ENCODE results near the gene POU3F2. TPM values are rescaled to one million over a fixed set of nuclear protein-coding genes. Genes with fewer than 3 reads are reported as not detected.

Gene POU3F2
- total RNA-seq, 4 donors from 2014 or later: 0.08 TPM; not detected in 3

DNA sequence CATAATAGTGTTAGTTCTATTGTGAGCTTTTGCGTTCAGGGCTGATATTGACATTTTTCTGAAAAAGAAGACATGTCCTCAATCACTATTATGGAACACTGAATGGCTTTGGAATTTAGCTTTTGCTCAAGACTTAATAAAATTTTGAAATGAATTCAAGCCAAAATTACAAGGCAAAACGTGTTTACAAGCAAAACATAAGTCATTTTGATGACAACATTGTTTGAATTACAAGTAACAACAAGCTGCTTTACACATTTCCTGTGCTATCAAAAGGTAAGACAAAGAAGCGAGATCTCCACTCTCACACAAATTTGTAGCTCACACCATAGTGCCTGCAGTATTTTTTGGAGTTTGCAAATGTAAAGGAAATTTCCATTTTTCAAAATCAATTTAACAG, 37.4 kb downstream of the POU3F2 start:
- H3K27ac ChIP-seq: no peak overlapping the region
- no peaks in the 10 kb centered on the region for H3K27me3 ChIP-seq
- H3K4me3 ChIP-seq: no peak overlapping the region
- no peaks in the 10 kb centered on the region for H3K9me3 ChIP-seq
- peaks cover 0 to 37% of the 10 kb centered on the region in 2 donors for H3K36me3 ChIP-seq
- no peaks in the 10 kb centered on the region for H3K4me1 ChIP-seq
- ATAC-seq: no peak
- 81 to 82% methylated on average over 3 of the region's 3 CpGs for WGBS, 2 donors (ENCODE audit: low coverage in 1 of 2)
- TF ChIP-seq POLR2A (IDR thresholded peaks at IDR 0.05) (no peak), POLR2AphosphoS5 (IDR thresholded peaks at IDR 0.05) (no peak), EP300 (IDR thresholded peaks at IDR 0.05) (no peak)
- TF ChIP-seq, protein P1, sequence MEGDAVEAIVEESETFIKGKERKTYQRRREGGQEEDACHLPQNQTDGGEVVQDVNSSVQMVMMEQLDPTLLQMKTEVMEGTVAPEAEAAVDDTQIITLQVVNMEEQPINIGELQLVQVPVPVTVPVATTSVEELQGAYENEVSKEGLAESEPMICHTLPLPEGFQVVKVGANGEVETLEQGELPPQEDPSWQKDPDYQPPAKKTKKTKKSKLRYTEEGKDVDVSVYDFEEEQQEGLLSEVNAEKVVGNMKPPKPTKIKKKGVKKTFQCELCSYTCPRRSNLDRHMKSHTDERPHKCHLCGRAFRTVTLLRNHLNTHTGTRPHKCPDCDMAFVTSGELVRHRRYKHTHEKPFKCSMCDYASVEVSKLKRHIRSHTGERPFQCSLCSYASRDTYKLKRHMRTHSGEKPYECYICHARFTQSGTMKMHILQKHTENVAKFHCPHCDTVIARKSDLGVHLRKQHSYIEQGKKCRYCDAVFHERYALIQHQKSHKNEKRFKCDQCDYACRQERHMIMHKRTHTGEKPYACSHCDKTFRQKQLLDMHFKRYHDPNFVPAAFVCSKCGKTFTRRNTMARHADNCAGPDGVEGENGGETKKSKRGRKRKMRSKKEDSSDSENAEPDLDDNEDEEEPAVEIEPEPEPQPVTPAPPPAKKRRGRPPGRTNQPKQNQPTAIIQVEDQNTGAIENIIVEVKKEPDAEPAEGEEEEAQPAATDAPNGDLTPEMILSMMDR (IDR thresholded peaks at IDR 0.05): no peak

DNA sequence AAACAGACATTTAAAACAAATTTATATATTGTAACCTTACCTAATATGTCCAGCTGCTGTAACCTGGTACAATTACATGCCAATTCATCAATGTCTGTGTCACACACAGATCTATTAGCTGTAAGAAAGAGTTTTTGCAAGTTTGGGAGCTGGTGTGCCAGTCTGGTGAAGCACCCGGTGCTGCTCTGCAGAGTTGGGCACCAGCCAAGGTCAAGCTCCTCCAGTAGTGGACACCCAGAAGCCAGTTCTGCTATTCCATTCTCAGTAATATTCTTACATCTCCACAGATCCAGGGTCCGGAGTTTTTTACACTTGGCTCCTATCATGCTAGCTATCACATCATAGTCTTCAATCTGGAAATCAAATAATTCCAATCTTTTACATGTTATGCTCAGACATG, 41.0 kb downstream of the POU3F2 start:
- H3K27ac ChIP-seq: no peak overlapping the region
- H3K27me3 ChIP-seq: no peaks in the 10 kb centered on the region
- no peak overlapping the region for H3K4me3 ChIP-seq
- ATAC-seq: no peak
- 79 to 89% methylated on average over 1 to 2 of the region's 2 CpGs for WGBS, 2 donors (ENCODE audit: low coverage in 1 of 2)
- TF ChIP-seq, protein P1 (IDR thresholded peaks at IDR 0.05): no peak
- TF ChIP-seq EP300 (IDR thresholded peaks at IDR 0.05) (no peak), POLR2A (IDR thresholded peaks at IDR 0.05) (no peak), POLR2AphosphoS5 (IDR thresholded peaks at IDR 0.05) (no peak)
- no peaks in the 10 kb centered on the region for H3K4me1 ChIP-seq
- H3K36me3 ChIP-seq: peaks cover 0 to 53% of the 10 kb centered on the region in 2 donors
- H3K9me3 ChIP-seq: no peaks in the 10 kb centered on the region

DNA sequence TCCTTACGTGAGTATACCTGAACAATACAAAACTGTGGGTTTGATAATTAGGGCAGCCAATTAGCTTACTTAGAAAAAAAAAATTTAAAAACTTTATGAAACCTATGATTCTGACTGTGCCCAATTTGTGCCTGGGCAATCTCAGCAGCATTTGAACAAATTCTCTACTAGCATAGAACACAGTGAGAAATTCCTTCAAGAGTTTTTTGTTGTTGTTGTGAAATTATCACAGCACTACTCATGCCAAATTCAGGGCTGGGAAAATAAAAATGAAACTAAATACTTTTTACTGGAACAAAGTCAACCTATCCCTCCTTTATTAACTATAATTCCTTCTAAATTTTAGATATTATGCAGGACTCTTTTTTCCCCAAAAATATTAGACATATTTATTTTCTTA, 42.9 kb downstream of the POU3F2 start:
- 70% methylated on average over 1 of the region's 1 CpG; no CpG with 5 or more reads in 1 of the 2 donors for WGBS, 2 donors (ENCODE audit: low coverage in 1 of 2)

DNA sequence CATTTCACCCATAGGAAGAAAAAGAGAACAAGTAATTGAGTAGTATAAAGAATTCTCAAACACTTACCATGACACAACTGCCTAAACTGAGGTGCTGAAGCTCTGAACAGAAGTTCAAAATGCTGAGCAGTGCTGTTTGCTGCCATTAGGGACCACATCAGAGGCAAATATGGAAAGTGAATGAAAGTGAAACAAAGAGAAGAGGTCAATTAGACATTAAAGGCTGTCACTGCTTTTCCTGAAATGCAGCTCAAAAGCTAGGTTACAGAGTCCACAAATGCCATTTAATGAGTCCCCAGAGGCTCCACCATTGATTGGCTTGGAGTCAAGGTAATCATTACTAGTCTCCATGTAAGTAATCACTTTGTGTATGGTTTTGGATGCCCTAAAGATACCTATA, 46.1 kb downstream of the POU3F2 start:
- Histone ChIP-seq H3K27ac (no peak overlapping the region), H3K4me3 (no peak overlapping the region), H3K9me3 (no peaks in the 10 kb centered on the region), H3K36me3 (peaks cover 0 to 44% of the 10 kb centered on the region in 2 donors), H3K4me1 (no peaks in the 10 kb centered on the region), H3K27me3 (no peaks in the 10 kb centered on the region)
- ATAC-seq: no peak
- no peak for TF ChIP-seq POLR2AphosphoS5 (IDR thresholded peaks at IDR 0.05)
- no peak for TF ChIP-seq EP300 (IDR thresholded peaks at IDR 0.05)
- TF ChIP-seq, protein P1 (IDR thresholded peaks at IDR 0.05): no peak
- TF ChIP-seq POLR2A (IDR thresholded peaks at IDR 0.05): no peak

More for the DNA sequence above, 42.9 kb downstream of the POU3F2 start:
- Histone ChIP-seq H3K4me1 (no peaks in the 10 kb centered on the region), H3K9me3 (no peaks in the 10 kb centered on the region), H3K36me3 (peaks cover 0 to 50% of the 10 kb centered on the region in 2 donors), H3K4me3 (no peak overlapping the region), H3K27me3 (no peaks in the 10 kb centered on the region), H3K27ac (no peak overlapping the region)
- no peak for ATAC-seq
- TF ChIP-seq POLR2A (IDR thresholded peaks at IDR 0.05): no peak
- no peak for TF ChIP-seq EP300 (IDR thresholded peaks at IDR 0.05)
- TF ChIP-seq, protein P1 (IDR thresholded peaks at IDR 0.05): no peak
- TF ChIP-seq POLR2AphosphoS5 (IDR thresholded peaks at IDR 0.05): no peak

DNA sequence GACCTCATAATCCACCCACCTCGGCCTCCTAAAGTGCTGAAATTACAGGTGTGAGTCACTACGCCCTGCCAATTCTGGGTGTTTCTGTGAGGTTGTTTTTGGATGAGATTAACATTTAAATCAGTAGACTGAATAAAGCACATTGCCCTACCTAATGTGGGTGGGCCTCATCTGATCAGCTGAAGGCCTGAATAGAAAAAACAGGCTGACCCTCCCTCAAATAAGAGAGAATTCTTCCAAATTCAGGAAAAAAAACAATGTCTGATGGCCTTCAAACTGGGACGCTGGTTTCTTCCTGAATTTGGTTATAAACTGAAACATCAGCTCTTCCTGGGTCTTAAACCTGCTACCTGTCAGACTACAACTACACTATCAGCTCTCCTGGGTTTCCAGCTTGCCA, 51.0 kb downstream of the POU3F2 start:
- no peak overlapping the region for H3K4me3 ChIP-seq
- no peaks in the 10 kb centered on the region for H3K27me3 ChIP-seq
- WGBS, 2 donors (ENCODE audit: low coverage in 1 of 2): 90 to 100% methylated on average over 1 to 3 of the region's 3 CpGs
- H3K4me1 ChIP-seq: no peaks in the 10 kb centered on the region
- no peak for TF ChIP-seq EP300 (IDR thresholded peaks at IDR 0.05)
- TF ChIP-seq POLR2A (IDR thresholded peaks at IDR 0.05): no peak
- no peak for TF ChIP-seq POLR2AphosphoS5 (IDR thresholded peaks at IDR 0.05)
- TF ChIP-seq, protein P1 (IDR thresholded peaks at IDR 0.05): no peak
- H3K9me3 ChIP-seq: no peaks in the 10 kb centered on the region
- peaks cover 0 to 48% of the 10 kb centered on the region in 2 donors for H3K36me3 ChIP-seq
- no peak for ATAC-seq
- H3K27ac ChIP-seq: no peak overlapping the region
